Panc1 (cell line): ENCODE measurements around the gene TREML2. TPM values are rescaled to one million over a fixed set of nuclear protein-coding genes. Genes with fewer than 3 reads are reported as not detected.

Experiments
- total RNA-seq: library from RNA; stranded (reverse); gene quantifications from one replicate; pipeline ENCODE4 v1.2.1, GENCODE V29; 2021; ENCODE audit not compliant: unreplicated experiment

Gene TREML2
- total RNA-seq, 1 experiment from 2014 or later, result not detected

Other genes with a start within 250 kb of the TREML2 start
- gene UNC5CL, start 161.9 kb downstream of the TREML2 start, total RNA-seq, result 0.36 TPM
- gene TSPO2, start 158.7 kb downstream of the TREML2 start, total RNA-seq, result not detected
- not detected for gene APOBEC2, start 147.9 kb downstream of the TREML2 start, total RNA-seq
- 18.2 TPM for gene OARD1, start 128.8 kb downstream of the TREML2 start, total RNA-seq
- gene NFYA, start 128.2 kb downstream of the TREML2 start, total RNA-seq, result 34.7 TPM
- gene TREML1, start 46.8 kb downstream of the TREML2 start, total RNA-seq, result not detected
- not detected for gene TREM2, start 38.0 kb downstream of the TREML2 start, total RNA-seq
- not detected for gene TREML4, start 27.2 kb upstream of the TREML2 start, total RNA-seq
- gene TREM1, start 85.5 kb upstream of the TREML2 start, total RNA-seq, result not detected
- gene NCR2, start 134.5 kb upstream of the TREML2 start, total RNA-seq, result not detected